H9 (cell line): ENCODE measurements around the gene RPS29. TPM values are rescaled to one million over a fixed set of nuclear protein-coding genes. Genes with fewer than 3 reads are reported as not detected.

ENCODE experiments used
- DNase-seq: peaks from one replicate; pipeline ENCODE4 v3.0.0-alpha.2; 2017
- H2AFZ ChIP-seq: one replicate; pipeline ENCODE4 v1.6.1; 2013; ENCODE audit warnings: mild to moderate bottlenecking, low read length, control low read depth, moderate library complexity
- H2AK5ac ChIP-seq: 2 replicates; pipeline ENCODE4 v1.6.1; 2013; ENCODE audit warnings: low read length, control low read depth, mixed read lengths; ENCODE audit not compliant: insufficient read length
- H2BK120ac ChIP-seq: one replicate; pipeline ENCODE4 v1.6.1; 2013; ENCODE audit warnings: low read depth, mild to moderate bottlenecking, low read length, control low read depth, inconsistent platforms; ENCODE audit not compliant: poor library complexity, severe bottlenecking
- H2BK12ac ChIP-seq: 2 replicates; pipeline ENCODE4 v1.6.1; 2013; ENCODE audit warnings: low read length, control low read depth, mixed read lengths, low read depth; ENCODE audit not compliant: insufficient read length
- H2BK15ac ChIP-seq: 2 replicates; pipeline ENCODE4 v1.6.1; 2013; ENCODE audit warnings: low read depth, low read length, control low read depth
- H2BK20ac ChIP-seq: one replicate; pipeline ENCODE4 v1.6.1; 2013; ENCODE audit warnings: low read depth, mild to moderate bottlenecking, low read length, control low read depth, inconsistent platforms; ENCODE audit not compliant: poor library complexity, severe bottlenecking
- H2BK5ac ChIP-seq: 2 replicates; pipeline ENCODE4 v1.6.1; 2013; ENCODE audit warnings: low read length, control low read depth, mixed read lengths; ENCODE audit not compliant: insufficient read length
- H3K14ac ChIP-seq: 2 replicates; pipeline ENCODE4 v1.6.1; 2013; ENCODE audit warnings: low read length, control low read depth; ENCODE audit not compliant: insufficient read depth
- H3K18ac ChIP-seq: 2 replicates; pipeline ENCODE4 v1.6.1; 2013; ENCODE audit warnings: low read depth, mild to moderate bottlenecking, mixed read lengths, low read length, control low read depth; ENCODE audit not compliant: insufficient read length
- H3K23ac ChIP-seq: 2 replicates; pipeline ENCODE4 v1.6.1; 2013; ENCODE audit warnings: low read length, control low read depth, mixed read lengths, low read depth; ENCODE audit not compliant: insufficient read length
- H3K23me2 ChIP-seq: 2 replicates; pipeline ENCODE4 v1.6.1; 2013; ENCODE audit warnings: low read depth, mild to moderate bottlenecking, mixed read lengths, low read length, control low read depth; ENCODE audit not compliant: insufficient read length, poor library complexity, severe bottlenecking
- H3K27ac ChIP-seq: 2 replicates; pipeline ENCODE4 v1.5.1; 2013; ENCODE audit warnings: low read length, control low read depth, mixed read lengths, low read depth; ENCODE audit not compliant: insufficient read length
- H3K27me3 ChIP-seq: 2 replicates; pipeline ENCODE4 v1.6.1; 2013; ENCODE audit warnings: low read length, control low read depth, inconsistent platforms; ENCODE audit not compliant: insufficient read depth
- H3K4ac ChIP-seq: 2 replicates; pipeline ENCODE4 v1.6.1; 2013; ENCODE audit warnings: low read depth, mild to moderate bottlenecking, control low read depth, inconsistent platforms, low read length, moderate library complexity
- H3K4me1 ChIP-seq: 2 replicates; pipeline ENCODE4 v1.6.1; 2013; ENCODE audit warnings: low read length, control low read depth, inconsistent platforms; ENCODE audit not compliant: insufficient read depth
- H3K4me2 ChIP-seq: 2 replicates; pipeline ENCODE4 v1.6.1; 2013; ENCODE audit warnings: low read length, control low read depth, mixed read lengths; ENCODE audit not compliant: insufficient read length, insufficient read depth
- H3K56ac ChIP-seq: 2 replicates; pipeline ENCODE4 v1.6.1; 2013; ENCODE audit warnings: low read depth, mild to moderate bottlenecking, mixed read lengths, low read length, control low read depth; ENCODE audit not compliant: insufficient read length
- H3K79me1 ChIP-seq: 2 replicates; pipeline ENCODE4 v1.6.1; 2013; ENCODE audit warnings: low read depth, mild to moderate bottlenecking, moderate library complexity, low read length, control low read depth, inconsistent platforms; ENCODE audit not compliant: insufficient read depth, poor library complexity, severe bottlenecking
- H3K79me2 ChIP-seq: 2 replicates; pipeline ENCODE4 v1.6.1; 2013; ENCODE audit warnings: low read length, control low read depth, inconsistent platforms; ENCODE audit not compliant: insufficient read depth
- H3K9ac ChIP-seq: 2 replicates; pipeline ENCODE4 v1.6.1; 2013; ENCODE audit warnings: low read length, control low read depth, mixed read lengths; ENCODE audit not compliant: insufficient read length; ENCODE audit errors: extremely low read depth
- H3K9me3 ChIP-seq: one replicate; pipeline ENCODE4 v1.6.1; 2013; ENCODE audit warnings: low read depth, low read length, inconsistent platforms; ENCODE audit not compliant: control insufficient read depth
- H3T11ph ChIP-seq: one replicate; pipeline ENCODE4 v1.6.1; 2013; ENCODE audit warnings: mild to moderate bottlenecking, low read length, control low read depth, inconsistent platforms
- H4K20me1 ChIP-seq: one replicate; pipeline ENCODE4 v1.6.1; 2013; ENCODE audit not compliant: control insufficient read depth, insufficient read length, insufficient read depth
- H4K5ac ChIP-seq: 2 replicates; pipeline ENCODE4 v1.6.1; 2013; ENCODE audit warnings: low read depth, mild to moderate bottlenecking, mixed read lengths, low read length, control low read depth; ENCODE audit not compliant: insufficient read length
- H4K8ac ChIP-seq: replicated peaks from 2 replicates; pipeline ENCODE4 v1.6.1; 2013; ENCODE audit warnings: low read length, control low read depth, mixed read lengths, low read depth; ENCODE audit not compliant: insufficient read length
- H4K91ac ChIP-seq: 2 replicates; pipeline ENCODE4 v1.6.1; 2013; ENCODE audit warnings: low read depth, mild to moderate bottlenecking, moderate library complexity, mixed read lengths, low read length, control low read depth; ENCODE audit not compliant: insufficient read length
- H3K27ac Mint-ChIP-seq, 3 experiments: 2 replicates in 2 of 3; 3 replicates in 1 of 3; pipeline ENCODE4 v1.8.0; 2020 to 2021; ENCODE audit warnings: mixed read lengths in 3 of 3, mild to moderate bottlenecking in 1 of 3, moderate library complexity in 1 of 3
- H3K27me3 Mint-ChIP-seq: 2 replicates; pipeline ENCODE4 v1.8.0; 2021; ENCODE audit warnings: low read depth, mild to moderate bottlenecking, moderate library complexity, mixed read lengths
- H3K36me3 Mint-ChIP-seq, 3 experiments: 2 replicates in 2 of 3; 3 replicates in 1 of 3; pipeline ENCODE4 v1.8.0; 2020 to 2021; ENCODE audit warnings: low read depth in 3 of 3, mixed read lengths in 3 of 3; ENCODE audit not compliant: insufficient read depth in 1 of 3
- H3K4me1 Mint-ChIP-seq, 2 experiments: 2 replicates each; pipeline ENCODE4 v1.8.0; 2020; ENCODE audit warnings: mixed read lengths in 2 of 2
- H3K4me3 Mint-ChIP-seq, 2 experiments: 2 replicates in 1 of 2; 3 replicates in 1 of 2; pipeline ENCODE4 v1.8.0; 2020 to 2021; ENCODE audit warnings: mild to moderate bottlenecking in 2 of 2, mixed read lengths in 2 of 2, moderate library complexity in 1 of 2
- H3K9me3 Mint-ChIP-seq, 2 experiments: 2 replicates in 1 of 2; 3 replicates in 1 of 2; pipeline ENCODE4 v1.8.0; 2020; ENCODE audit warnings: mild to moderate bottlenecking in 2 of 2, mixed read lengths in 2 of 2, moderate library complexity in 1 of 2
- WGBS: extraction: QIAGEN DNeasy Blood & Tissue Kit; methylation state at CpG from one replicate; pipeline ENCODE4 v1.1.7; 2013; ENCODE audit warnings: missing lambda C conversion rate, low lambda C conversion rate, mixed read lengths; ENCODE audit not compliant: insufficient read length; ENCODE audit errors: extremely low coverage; 5-methylcytosine and 5-hydroxymethylcytosine counted together
- total RNA-seq: library from RNA; stranded (reverse); gene quantifications from 2 replicates; pipeline ENCODE4 v1.2.1, GENCODE V29; 2021
- TF ChIP-seq, protein P1 (sequence below): fragments of 200-600 bp; sonication (generic); conservative IDR thresholded peaks from 3 replicates; pipeline ENCODE4 v1.8.0; 2021; ENCODE audit warnings: antibody characterized with exemption, mild to moderate bottlenecking

The RPS29 gene
- total RNA-seq, 1 experiment from 2014 or later: 1,963 TPM

DNA sequence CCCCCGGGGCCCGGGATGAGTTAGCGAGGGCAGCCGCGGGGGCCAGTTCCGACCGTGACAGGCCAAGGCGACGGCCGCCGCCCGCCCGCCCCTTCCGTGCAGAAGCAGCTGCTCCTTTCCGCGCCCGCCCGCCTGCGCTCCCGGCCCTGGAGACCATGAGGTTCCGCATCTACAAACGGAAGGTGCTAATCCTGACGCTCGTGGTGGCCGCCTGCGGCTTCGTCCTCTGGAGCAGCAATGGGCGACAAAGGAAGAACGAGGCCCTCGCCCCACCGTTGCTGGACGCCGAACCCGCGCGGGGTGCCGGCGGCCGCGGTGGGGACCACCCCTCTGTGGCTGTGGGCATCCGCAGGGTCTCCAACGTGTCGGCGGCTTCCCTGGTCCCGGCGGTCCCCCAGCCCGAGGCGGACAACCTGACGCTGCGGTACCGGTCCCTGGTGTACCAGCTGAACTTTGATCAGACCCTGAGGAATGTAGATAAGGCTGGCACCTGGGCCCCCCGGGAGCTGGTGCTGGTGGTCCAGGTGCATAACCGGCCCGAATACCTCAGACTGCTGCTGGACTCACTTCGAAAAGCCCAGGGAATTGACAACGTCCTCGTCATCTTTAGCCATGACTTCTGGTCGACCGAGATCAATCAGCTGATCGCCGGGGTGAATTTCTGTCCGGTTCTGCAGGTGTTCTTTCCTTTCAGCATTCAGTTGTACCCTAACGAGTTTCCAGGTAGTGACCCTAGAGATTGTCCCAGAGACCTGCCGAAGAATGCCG, 35.1 kb upstream of the RPS29 start:
- Histone ChIP-seq H4K20me1 (no peaks in the 10 kb centered on the region), H3K79me2 (peaks cover 12% of the 10 kb centered on the region; the same call in 1 of the 2 replicates)

More for the DNA sequence above, 35.1 kb upstream of the RPS29 start:
- Histone ChIP-seq H4K91ac (no peak overlapping the region), H3K23me2 (peaks cover 12% of the 10 kb centered on the region), H3K23ac (no peak overlapping the region), H4K8ac (no peak overlapping the region), H3K4me1 (peaks cover 4% of the 10 kb centered on the region; the same call in 1 of the 2 replicates), H2BK20ac (no peak overlapping the region), H3K56ac (no peak overlapping the region), H2AFZ (no peak overlapping the region), H3K27me3 (no peaks in the 10 kb centered on the region), H2BK5ac (no peak overlapping the region), H4K5ac (no peak overlapping the region), H3K4ac (no peak overlapping the region), H3K9me3 (no peaks in the 10 kb centered on the region), H3K27ac (no peak overlapping the region), H3K4me2 (peak overlapping the region; percentile 95), H3T11ph (no peak overlapping the region), H2BK12ac (no peak overlapping the region), H3K18ac (no peak overlapping the region), H3K9ac (peak overlapping the region; percentile 59), H2BK15ac (no peak overlapping the region), H3K79me1 (no peaks in the 10 kb centered on the region), H3K14ac (peak overlapping the region; percentile 52), H2BK120ac (no peak overlapping the region), H2AK5ac (no peak overlapping the region)
- no peaks in the 10 kb centered on the region for H3K27me3 Mint-ChIP-seq
- H3K27ac Mint-ChIP-seq: peak overlapping the region in 1 of 3 experiments; percentile 97; a peak in 1 of 7 replicates
- peaks cover 10 to 39% (median 18%) of the 10 kb centered on the region in 3 experiments for H3K36me3 Mint-ChIP-seq
- H3K9me3 Mint-ChIP-seq: no peaks in the 10 kb centered on the region; a peak in 1 of 5 replicates
- WGBS: no CpG with 5 or more reads among the region's 65 CpGs
- peak; percentile 64 for DNase-seq
- TF ChIP-seq, protein P1, sequence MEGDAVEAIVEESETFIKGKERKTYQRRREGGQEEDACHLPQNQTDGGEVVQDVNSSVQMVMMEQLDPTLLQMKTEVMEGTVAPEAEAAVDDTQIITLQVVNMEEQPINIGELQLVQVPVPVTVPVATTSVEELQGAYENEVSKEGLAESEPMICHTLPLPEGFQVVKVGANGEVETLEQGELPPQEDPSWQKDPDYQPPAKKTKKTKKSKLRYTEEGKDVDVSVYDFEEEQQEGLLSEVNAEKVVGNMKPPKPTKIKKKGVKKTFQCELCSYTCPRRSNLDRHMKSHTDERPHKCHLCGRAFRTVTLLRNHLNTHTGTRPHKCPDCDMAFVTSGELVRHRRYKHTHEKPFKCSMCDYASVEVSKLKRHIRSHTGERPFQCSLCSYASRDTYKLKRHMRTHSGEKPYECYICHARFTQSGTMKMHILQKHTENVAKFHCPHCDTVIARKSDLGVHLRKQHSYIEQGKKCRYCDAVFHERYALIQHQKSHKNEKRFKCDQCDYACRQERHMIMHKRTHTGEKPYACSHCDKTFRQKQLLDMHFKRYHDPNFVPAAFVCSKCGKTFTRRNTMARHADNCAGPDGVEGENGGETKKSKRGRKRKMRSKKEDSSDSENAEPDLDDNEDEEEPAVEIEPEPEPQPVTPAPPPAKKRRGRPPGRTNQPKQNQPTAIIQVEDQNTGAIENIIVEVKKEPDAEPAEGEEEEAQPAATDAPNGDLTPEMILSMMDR: no peak
- H3K4me3 Mint-ChIP-seq: peak overlapping the region; percentile 99
- peaks cover 20 to 23% of the 10 kb centered on the region in 2 experiments for H3K4me1 Mint-ChIP-seq
